Measurements from ENCODE around the gene FTO. TPM values are rescaled to one million over a fixed set of nuclear protein-coding genes. Genes with fewer than 3 reads are reported as not detected.

Gene FTO
- total and polyA plus RNA-seq, 2 donors from 2014 or later, result 22.3 to 116 TPM

- FAIRE-seq (no peak), DNase-seq (no peak)
- intact Hi-C loops (cut with DNase I), result no loop called here
These were observed 218.3 kb downstream of the FTO start for GRCh38 chr16:53922067-53922806.

GRCh38 chr16:53922807-53923571 is 219.0 kb downstream of the FTO start:
- intact Hi-C loops (cut with DNase I), result no loop called here
- no peaks in the 10 kb centered on the region for H3K27me3 ChIP-seq (ENCODE audit: control insufficient read depth, insufficient read depth, low read length)
- H3K36me3 ChIP-seq (ENCODE audit: control insufficient read depth in 2 of 3, insufficient read depth in 3 of 3, low read length in 3 of 3), result no peaks in the 10 kb centered on the region
- no peak overlapping the region for H3K9ac ChIP-seq (ENCODE audit: low read length in 3 of 3)
- H3K4me3 ChIP-seq (ENCODE audit: low read length in 3 of 3), result no peak overlapping the region
- TF ChIP-seq CTCF (IDR thresholded peaks at IDR 0.05; ENCODE audit: borderline replicate concordance, extremely low read depth, insufficient read depth), result no peak
- FAIRE-seq (no peak), DNase-seq (peak in 4 of 5 donors; percentile 46 to 90 (median 76))
- no peak overlapping the region for H3K27ac ChIP-seq (ENCODE audit: low read depth in 2 of 2, low read length in 2 of 2)
- H3K9me3 ChIP-seq (ENCODE audit: control insufficient read depth in 2 of 3, insufficient read depth in 1 of 3, low read length in 3 of 3), result no peaks in the 10 kb centered on the region
- peaks cover 0 to 9% (median 0%) of the 10 kb centered on the region in 3 donors for H3K4me1 ChIP-seq (ENCODE audit: control insufficient read depth in 2 of 3, insufficient read depth in 2 of 3, low read depth in 1 of 3, low read length in 3 of 3)

More at GRCh38 chr16:53922067-53922806, 218.3 kb downstream of the FTO start:
- no peaks in the 10 kb centered on the region for H3K36me3 ChIP-seq (ENCODE audit: control insufficient read depth in 2 of 3, insufficient read depth in 3 of 3, low read length in 3 of 3)
- no peak overlapping the region for H3K4me3 ChIP-seq (ENCODE audit: low read length in 3 of 3)
- peaks cover 0 to 9% (median 0%) of the 10 kb centered on the region in 3 donors for H3K4me1 ChIP-seq (ENCODE audit: control insufficient read depth in 2 of 3, insufficient read depth in 2 of 3, low read depth in 1 of 3, low read length in 3 of 3)
- no peaks in the 10 kb centered on the region for H3K27me3 ChIP-seq (ENCODE audit: control insufficient read depth, insufficient read depth, low read length)
- no peak overlapping the region for H3K27ac ChIP-seq (ENCODE audit: low read depth in 2 of 2, low read length in 2 of 2)
- H3K9ac ChIP-seq (ENCODE audit: low read length in 3 of 3), result no peak overlapping the region
- no peak for TF ChIP-seq CTCF (IDR thresholded peaks at IDR 0.05; ENCODE audit: borderline replicate concordance, extremely low read depth, insufficient read depth)
- no peaks in the 10 kb centered on the region for H3K9me3 ChIP-seq (ENCODE audit: control insufficient read depth in 2 of 3, insufficient read depth in 1 of 3, low read length in 3 of 3)

GRCh38 chr16:53924331-53925106 is 220.6 kb downstream of the FTO start:
- Histone ChIP-seq H3K9me3 (ENCODE audit: control insufficient read depth in 2 of 3, insufficient read depth in 1 of 3, low read length in 3 of 3) (no peaks in the 10 kb centered on the region), H3K27ac (ENCODE audit: low read depth in 2 of 2, low read length in 2 of 2) (no peak overlapping the region), H3K9ac (ENCODE audit: low read length in 3 of 3) (no peak overlapping the region), H3K27me3 (ENCODE audit: control insufficient read depth, insufficient read depth, low read length) (no peaks in the 10 kb centered on the region), H3K4me1 (ENCODE audit: control insufficient read depth in 2 of 3, insufficient read depth in 2 of 3, low read depth in 1 of 3, low read length in 3 of 3) (peaks cover 0 to 9% (median 0%) of the 10 kb centered on the region in 3 donors), H3K4me3 (ENCODE audit: low read length in 3 of 3) (no peak overlapping the region), H3K36me3 (ENCODE audit: control insufficient read depth in 2 of 3, insufficient read depth in 3 of 3, low read length in 3 of 3) (no peaks in the 10 kb centered on the region)
- DNase-seq (no peak), FAIRE-seq (no peak)
- intact Hi-C loops (cut with DNase I), result no loop called here
- TF ChIP-seq CTCF (IDR thresholded peaks at IDR 0.05; ENCODE audit: borderline replicate concordance, extremely low read depth, insufficient read depth), result no peak

Data from kidney (tissue), 14 donors.